ENCODE results near the gene SLC41A2.

GRCh38 chr12:105001476-105001875 lies 43.4 kb upstream of the SLC41A2 start:
- no peak for TF ChIP-seq ZNF768 (tag by site-specific recombination; IDR thresholded peaks at IDR 0.05)
- TF ChIP-seq ZNF398 (tag by site-specific recombination; IDR thresholded peaks at IDR 0.05), result no peak
- TF ChIP-seq PRDM4 (tag by site-specific recombination; IDR thresholded peaks at IDR 0.05), result no peak
- no peak for TF ChIP-seq SP2 (tag by site-specific recombination; IDR thresholded peaks at IDR 0.05)
- no peak for TF ChIP-seq ZNF843 (tag by site-specific recombination; IDR thresholded peaks at IDR 0.05)
- no peak for TF ChIP-seq ZBTB7A (tag by site-specific recombination; IDR thresholded peaks at IDR 0.05; ENCODE audit: low read depth)
- no peak for TF ChIP-seq TCF7L2 (IDR thresholded peaks at IDR 0.05; ENCODE audit: borderline replicate concordance, low read depth, low read length)
- TF ChIP-seq CTCF (tag by site-specific recombination; IDR thresholded peaks at IDR 0.05), result no peak
- no peak for TF ChIP-seq ZNF121 (tag by site-specific recombination; IDR thresholded peaks at IDR 0.05)

All from HEK293 (cell line).